ENCODE results near the gene IKBKG.
A peak's percentile ranks its signal among the peaks of the same experiment; 100 is the strongest.
"Not testable (repeated sequence)": the region's sequence is repeated elsewhere in the genome, so short reads cannot be mapped to it uniquely, and the experiment has no call there.

The IKBKG gene

DNA sequence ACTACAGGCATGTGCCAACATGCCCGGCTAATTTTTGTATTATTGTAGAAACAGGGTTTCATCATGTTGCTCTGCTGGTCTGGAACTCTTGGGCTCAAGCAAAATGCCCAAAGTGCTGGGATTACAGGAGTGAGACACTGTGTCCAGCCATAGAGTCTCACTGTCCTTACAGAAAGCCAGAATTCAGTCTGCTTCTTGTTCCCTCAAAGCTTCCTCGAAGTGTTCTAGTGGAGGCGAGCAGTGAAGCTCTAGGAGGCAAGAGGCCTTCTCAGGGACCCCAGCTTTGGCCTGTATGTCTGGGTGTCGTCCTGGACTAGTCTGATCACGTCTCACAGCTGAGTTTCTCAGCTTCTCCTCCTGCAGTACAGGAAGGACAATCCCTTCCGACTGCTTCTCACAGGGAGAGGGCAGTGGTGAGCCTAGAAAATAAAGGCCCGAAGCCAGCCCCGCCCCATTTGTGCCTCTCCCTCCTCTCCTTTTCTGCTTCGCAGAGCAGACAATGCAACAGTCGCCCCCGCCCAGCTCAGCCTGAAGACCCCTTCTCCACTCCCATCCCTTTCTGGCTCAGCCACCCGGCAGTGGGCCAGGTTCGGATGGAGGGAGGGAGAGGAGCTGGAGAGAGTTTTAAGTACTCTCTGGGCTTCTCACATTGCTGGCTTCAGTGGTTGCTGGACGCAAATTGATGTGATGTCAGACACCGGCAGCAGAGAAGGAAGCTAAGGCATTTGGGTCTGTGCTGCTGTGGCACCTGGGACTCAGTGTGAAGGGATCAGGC lies 20.3 kb upstream of the IKBKG start:
- DNase-seq, result peak; percentile 64 to 65

DNA sequence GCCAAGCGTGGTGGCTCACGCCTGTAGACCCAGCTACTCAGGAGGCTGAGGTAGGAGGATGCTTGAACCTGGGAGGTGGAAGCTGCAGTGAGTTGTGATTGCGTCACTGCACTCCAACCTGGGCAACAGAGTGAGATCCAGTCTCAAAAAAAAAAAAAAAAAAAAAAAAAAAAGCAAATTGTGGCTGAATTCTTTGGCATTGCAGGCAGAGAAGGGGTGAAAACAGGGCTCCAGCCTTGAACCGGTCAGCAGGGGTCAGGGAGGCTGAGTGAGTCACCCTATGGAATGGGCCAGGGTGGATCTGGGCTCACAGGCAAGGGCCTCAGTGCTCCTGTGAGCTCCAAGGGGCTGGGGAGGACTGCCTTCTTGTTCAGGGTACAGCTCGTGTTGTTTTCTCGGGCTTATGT lies 18.2 kb upstream of the IKBKG start:
- DNase-seq, result no peak

DNA sequence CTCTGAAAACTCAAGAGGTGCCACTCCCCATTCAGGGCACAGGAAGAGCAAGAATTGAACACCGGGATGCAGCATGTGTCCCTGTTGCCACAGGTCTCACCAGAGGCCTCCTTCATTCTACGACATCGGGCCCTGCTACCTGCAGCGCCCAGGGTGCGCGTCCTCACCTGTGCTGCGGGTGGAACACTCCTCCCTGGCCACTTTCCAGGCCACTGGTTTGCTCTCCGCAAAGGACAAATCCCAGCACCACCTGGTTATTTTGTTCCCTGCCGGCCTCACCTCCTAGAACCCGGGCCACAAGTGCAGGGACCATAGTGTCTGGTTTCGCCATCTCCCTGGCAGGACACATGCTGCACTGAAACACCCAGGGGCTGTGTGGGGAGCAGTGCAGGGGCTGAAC lies 17.1 kb upstream of the IKBKG start:
- DNase-seq, result no peak

DNA sequence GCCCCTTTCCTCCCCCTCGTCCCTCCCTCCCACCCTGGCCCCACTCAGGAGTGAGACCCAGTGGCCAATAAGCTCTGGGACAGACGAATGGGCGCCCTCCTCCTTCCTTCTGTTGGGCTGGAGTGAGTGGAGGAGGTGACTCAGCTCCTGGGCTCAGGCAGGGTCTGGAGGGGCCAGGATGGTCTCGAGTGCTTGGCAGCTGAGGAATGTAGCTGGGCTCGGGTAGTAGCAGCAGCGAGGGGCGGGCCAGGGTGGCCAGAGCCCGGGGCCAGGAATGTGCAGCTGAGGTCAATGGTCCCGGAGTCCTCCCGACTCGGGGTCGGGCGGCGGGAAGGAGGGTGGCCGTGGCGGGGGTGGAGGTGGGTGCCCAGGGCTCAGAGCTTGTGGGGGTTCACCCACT lies 15.8 kb upstream of the IKBKG start:
- no peak for DNase-seq

DNA sequence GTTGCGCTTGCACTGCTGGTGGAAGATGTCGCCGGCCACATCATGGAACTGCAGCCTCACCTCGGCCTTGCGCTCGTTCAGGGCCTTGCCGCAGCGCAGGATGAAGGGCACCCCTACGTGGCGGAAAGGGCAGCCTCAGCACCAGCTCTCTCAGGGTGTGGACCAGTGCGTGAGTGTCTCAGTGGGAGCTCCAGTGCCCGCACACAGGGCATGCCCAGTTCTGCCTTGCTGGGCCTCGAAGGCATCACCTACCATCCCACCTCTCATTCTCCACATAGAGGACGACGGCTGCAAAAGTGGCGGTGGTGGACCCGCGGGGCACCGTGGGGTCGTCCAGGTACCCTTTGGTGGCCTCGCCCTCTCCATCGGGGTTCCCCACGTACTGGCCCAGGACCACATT lies 14.7 kb upstream of the IKBKG start:
- DNase-seq, result no peak

DNA sequence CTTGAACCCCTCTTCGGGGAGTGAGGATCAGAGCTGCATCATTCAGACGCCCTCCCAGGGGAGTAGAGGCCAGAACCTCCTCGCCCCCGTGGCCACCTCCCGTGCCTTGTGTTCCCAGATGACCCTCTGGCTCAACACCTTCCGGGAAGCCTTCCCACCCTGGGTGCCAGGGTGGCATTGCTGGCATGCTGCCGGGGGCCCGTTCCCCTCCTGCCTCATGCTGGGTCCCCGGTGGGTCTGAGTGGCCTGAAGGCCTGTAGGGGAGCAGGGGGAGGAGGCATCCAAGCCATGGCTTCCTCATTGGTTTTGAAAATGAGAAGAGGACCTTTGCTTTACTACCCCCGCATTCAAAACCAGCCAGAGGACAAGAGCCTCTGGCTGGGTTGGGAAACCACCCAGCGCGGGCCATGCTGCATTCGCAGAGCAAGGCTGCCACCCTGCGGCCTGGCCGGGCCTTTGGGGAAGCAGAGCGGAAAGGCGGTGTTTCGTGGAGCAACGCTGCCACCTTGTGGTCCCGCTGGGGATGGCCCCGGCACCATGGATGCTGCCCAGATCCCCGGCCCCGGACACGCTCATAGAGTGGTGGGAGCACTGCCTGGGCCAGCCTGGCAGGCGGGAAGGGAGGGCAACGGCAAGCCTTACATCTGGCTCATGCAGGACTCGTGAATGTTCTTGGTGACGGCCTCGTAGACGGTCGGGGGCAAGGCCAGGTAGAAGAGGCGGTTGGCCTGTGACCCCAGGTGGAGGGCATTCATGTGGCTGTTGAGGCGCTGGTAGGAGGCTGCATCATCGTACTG lies 12.7 kb upstream of the IKBKG start:
- peak; percentile 88 to 92 for DNase-seq

DNA sequence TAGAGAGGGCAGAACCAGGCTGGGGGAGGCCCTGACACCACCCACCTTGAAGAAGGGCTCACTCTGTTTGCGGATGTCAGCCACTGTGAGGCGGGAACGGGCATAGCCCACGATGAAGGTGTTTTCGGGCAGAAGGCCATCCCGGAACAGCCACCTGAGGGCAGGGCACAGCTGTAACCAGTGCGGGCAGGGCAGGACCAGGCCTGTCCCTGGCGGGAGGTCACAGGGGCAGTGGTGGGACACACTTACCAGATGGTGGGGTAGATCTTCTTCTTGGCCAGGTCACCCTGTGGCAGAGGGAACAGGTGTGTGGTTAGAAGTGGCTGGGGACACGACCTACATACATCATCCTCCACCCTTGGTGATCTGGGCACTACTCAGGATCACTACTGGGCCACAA lies 11.5 kb upstream of the IKBKG start:
- DNase-seq, result no peak

DNA sequence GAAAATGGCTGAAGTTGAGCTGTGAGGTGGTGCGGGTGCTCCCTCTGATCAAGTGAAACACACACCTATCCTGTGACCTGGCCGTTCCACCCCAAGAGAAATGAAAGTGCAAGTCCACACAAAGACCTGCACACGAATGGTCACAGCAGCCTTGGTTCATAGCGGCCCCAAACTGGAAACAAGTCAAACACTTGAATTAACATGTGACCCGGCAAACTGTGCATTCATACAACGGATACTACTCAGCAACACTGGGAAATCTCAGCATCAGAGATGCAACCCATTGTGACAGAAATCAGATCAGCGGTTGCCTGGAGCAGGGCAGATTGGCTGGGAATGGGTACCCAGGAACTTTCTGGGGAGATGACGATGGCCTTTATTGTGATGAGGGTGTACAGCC lies 8.3 kb upstream of the IKBKG start:
- no peak for DNase-seq

DNA sequence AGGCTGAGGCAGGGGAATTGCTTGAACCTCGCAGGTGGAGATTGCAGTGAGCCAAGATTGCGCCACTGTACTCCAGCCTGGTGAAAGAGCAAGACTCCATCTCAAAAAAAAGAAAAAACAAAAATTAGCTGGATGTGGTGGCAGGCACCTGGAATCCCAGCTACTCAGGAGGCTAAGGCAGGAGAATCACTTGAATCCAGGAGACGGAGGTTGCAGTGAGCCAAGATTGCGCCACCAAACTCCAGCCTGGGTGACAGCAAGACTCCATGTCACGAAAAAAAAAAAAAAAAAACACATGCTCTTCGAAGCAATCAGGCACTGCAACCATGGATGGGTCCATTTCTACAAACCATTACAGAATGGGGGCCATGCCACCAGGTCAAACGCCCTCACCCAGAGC lies 7.1 kb upstream of the IKBKG start:
- not testable (repeated sequence) for DNase-seq

DNA sequence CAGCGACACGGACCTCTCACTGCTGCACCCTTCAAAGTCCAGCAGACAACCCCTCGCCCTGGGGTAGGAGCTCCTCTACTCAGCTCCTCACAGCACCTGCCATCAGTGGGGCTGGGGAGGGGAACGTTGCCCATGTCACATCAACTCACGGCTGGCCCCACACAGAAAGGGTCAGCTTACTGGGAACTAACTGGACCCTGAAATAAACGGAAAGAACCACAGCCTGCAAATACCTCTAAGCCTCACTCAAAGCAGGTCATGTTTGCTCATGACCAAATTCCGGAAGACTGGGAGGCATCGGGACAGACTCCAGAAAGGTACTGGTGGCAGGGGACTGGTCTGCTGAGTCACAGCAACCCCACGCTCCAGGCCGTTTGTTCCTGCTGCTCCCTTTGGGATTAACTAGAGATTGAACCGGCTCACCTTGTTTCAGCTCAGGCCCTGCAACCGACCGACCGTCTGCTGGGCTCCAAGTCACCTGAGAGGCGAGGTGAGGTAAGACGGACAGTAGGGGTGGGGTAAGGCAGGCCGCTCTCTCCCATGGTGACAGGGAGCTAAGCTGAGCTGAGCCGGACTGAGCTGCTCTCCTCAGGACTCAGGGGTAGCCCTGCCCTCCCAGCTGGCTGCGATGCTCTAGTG lies 6.4 kb upstream of the IKBKG start:
- DNase-seq, result no peak

DNA sequence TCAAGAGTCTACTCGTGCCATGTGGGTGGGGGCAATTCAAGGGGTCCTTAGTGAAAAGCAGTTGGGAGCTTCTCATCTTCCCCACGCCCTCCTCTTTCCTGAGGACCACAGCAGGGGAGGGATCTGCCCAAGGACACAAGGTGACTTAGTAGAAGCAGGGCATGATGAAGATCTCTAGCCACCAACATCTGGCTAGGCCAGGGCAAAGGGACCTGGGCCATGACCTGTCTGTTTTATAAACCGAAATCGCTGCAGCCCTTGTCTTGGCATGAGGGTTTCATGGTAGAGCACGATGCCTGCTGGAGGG lies 5.9 kb upstream of the IKBKG start:
- no peak for DNase-seq

DNA sequence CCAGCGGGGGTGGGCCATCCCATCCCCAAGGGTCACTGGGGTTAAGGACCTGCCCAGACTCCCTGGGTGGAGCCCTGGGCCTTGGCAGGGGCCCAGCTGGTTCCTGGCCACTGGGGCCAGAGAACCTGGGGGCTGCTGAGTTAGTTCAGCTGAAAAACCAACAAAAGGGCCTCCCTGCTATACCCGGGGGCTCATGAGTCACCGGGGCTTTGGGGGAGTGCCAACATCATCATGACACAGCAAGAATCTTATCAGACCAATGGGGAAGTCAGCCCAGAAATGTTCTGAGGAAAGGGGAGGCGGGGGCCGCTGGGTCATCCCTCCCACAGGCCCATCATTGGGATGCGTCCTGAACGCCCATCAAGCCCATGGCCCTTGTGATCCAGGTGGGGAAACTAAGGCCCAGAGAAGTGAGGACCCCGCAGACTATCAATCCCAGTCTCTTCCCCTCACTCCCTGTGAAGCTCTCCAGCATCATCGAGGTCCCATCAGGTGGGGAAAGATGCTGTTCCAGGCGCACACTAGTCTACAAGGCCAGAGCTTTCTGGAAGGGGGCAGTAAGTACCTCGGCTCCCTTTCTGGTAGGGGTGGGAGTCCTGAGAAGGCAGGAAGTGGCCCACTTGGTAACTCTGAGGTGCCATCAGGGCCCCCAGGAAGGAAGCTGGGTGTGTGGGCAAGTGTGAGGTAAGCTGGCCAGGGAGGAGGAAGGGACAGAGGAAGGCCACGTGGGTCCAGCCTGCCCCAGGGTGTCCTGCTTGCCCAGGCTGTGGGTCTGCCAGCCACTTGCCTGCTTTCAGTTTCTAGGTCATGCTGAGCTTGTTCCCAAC lies 5.3 kb upstream of the IKBKG start:
- DNase-seq, result peak; percentile 24 to 57

DNA sequence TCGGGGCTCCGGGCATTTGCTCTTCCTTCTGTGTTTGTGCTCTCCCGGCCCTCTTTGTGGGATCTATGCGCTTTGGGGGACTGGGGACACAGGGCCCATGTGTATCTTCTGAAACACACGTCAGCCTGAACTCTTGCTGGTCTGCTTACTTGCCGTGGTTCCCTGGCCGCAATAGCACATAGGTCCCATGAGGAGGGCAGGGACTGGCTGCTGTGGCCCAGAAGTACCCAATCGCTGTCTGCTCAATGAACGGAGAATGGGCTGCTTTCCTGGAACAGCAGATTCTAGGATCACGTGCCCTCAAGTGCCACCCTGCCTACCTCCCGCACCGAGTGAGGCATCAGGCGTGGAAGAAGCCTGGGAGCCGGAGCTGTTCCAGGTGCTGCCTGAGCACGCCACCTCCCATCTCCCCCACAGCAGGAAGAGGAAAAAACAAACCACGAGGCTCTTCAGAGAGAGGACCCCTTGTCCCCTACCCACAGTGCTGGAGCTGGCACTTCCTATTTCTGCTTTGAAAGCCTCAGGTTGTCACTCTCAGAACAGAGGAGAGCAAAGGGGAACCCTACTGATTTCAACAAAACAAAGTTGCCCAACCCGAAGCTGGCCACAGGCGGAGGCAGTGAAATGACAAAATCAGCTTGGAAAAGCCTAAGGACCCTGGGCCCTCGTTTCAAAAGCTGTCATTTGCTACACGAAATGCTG lies 4.5 kb upstream of the IKBKG start:
- DNase-seq, result peak; percentile 19 to 49

DNA sequence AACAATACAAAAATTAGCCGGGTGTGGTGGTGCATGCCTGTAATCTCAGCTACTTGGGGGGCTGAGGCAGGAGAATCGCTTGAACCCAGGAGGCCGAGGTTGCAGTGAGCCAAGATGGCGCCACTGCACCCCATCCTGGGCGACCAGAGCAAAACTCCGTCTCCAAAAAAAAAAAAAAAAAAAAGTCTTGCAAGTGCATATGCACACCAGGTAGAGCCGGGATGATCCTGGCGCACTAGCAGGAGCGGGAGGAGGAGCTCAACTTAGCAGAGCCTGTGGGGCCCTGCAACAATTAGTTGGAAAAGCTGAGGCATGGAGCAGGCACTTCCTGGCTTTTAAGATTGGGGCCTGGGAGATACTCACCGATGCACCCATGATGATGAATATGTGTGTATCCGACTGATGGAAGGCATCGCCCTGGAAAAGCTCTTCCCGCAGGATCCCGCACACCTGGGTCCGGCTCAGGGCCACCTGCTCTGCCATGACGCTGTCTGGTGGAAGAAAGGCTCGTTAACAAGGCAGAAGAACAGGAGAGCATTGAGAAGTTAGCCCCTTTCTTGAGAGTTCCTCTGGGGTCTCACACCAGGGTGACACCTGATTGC lies 1.6 kb upstream of the IKBKG start:
- no peak for DNase-seq

DNA sequence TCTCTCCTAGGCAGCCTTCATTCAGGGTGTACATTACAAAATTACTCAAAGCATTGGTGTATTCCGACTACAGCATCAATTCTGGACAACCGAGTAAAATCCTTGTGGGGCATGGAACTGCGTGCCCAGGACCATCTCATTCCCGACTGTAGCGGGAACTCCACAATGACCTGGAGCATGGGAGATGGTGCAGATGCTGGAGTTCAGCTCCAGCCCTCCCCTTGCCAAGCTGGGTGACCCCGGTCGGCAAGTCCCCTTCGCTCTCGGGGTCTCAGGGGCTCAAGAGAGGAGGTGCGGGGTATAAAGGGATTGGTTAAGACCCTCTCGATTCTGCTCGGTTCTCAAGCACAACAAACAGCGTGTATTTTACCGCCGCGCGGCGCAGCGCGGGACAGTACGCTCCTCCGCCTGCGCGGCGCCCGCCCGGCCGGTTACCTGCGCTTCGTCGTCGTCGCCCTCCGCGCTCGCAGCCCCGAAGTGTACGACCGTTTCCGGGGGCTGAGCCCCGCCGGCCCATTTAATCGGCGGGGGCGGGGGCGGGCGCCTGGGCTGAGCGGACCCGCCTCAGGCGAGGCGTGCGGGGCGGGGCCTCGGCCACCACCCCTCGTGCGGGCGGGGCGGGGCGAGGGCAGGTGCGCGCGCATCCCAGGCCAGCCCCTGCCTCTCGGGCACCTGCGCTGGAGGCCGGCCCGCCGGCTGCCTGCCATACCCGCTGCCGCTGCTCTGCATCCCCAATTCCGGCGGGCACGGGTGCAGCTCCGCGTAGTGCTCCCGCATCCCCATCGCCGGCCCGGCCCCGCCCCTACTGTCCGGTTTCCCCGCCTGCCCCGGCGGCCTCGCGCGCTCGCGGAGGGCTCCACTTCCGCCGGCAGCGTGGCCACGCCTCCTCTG lies 821 bp upstream of the IKBKG start, which contains the start of gene G6PD:
TSS of gene G6PD (minus strand) at position 493 of the 891 bp plus-strand sequence. CDS start 691 bp downstream, outside the sequence.
- peak; percentile 85 to 86 for DNase-seq

DNA sequence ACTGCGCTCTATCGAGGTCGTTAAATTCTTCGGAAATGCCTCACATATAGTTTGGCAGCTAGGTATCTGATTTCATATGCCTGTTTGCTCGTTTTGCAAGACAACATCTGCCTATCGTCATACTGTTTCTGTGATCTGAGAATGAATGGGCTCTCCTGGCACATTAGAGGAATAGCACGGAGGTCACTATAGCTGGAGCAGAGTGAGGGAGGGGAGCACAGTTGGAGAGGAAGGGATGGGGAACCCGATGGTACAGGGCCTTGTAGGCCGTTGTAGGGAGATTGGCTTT lies 552 bp downstream of the IKBKG start:
- no peak for DNase-seq

DNA sequence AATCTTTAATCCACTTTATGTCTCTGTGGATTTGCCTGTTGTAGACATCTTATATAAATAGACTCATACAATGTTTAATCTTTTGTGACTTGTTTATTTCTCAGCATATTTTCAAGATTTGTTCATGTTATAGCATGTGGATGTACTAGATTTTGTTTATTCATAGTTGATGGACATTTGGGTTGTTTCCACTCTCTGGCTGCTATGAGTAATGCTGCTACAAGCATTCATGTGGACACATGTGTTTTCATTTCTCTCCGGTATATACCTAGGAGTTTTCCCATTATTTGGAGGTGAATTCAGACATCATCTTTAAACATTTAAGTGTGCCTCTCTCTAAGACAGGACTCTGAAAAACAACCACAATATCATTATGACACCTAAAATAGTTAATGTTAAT lies 2.3 kb downstream of the IKBKG start:
- no peak for DNase-seq

DNA sequence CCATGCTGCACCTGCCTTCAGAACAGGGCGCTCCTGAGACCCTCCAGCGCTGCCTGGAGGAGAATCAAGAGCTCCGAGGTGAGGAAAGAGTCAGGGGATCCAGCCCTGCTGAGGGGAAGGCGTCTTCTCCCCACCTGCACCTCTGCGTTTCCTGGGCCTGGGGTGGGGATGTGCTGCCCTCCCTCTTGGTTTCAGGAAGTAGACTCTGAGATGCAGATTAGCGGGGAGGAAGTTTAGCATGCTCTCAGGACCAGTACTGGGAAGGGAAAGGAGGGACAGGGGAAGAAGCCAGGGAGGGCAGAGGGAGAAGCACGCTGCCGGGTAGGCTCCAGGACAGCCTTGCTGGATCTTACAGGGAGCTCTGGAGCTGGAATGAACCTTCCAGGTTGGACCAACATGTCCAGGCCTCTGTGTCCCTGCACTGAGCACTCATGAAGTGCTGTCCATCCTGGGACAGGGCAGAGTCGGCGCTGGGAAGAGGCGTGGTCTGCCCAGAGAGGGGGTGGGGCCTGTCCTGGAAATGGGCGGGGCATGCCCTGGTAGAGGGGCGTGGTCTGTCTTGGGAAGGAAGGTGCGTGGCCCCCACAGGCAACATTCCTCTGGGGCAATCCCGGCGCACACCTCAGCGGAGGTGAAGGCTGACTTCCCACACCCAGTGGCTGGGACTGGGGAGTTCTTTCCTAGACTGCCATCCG lies 4.8 kb downstream of the IKBKG start:
- DNase-seq, result not testable (repeated sequence)

DNA sequence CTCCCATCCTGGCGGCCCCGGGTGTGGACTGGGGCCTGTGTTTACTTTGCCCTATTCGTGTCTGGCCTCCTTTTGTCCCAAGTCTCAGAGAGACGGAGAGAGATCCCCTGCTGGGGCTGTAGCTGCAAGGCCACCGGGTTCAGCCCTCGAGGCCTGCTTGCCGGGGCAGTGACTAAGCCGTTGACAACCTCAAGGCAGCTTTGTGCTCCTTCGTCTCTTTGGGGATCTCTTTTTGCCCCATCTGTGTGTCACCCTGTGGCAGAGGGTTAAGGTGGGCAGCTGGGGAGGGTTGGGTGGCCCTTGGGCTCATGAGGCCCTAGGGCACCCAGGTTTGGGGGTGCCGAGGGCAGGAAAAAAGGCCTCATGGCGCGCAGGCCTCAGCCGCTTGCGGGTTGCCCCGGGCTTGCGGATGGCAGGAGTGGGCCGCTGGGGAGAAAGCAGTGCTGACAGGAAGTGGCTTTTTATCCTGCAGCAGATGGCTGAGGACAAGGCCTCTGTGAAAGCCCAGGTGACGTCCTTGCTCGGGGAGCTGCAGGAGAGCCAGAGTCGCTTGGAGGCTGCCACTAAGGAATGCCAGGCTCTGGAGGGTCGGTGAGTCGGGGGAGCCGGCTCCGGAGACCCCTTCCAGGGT lies 10.8 kb downstream of the IKBKG start:
- DNase-seq, result not testable (repeated sequence)

DNA sequence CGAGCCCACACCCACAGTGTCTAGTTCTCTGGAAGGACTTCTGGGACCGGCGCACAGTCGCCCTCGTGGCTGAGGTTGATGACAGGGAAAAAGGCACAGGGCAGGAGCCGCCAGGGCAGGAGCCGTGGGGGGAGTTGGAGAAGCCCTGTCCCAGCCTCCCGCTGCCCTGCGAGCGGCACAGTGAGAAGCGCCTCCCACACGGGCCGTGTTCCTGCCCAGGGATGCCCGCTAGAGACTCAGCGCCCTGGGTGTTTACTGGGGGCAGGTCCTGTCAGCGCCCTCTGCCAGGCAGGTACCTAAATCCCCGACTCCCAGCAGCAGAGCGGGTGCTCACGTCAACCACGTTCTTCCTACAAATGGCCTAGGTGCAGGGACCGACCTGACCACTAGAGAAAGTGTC lies 11.5 kb downstream of the IKBKG start:
- not testable (repeated sequence) for DNase-seq
